GM21717 (cell line): ENCODE results near the gene NUDT13.
"Not testable (repeated sequence)": the region's sequence is repeated elsewhere in the genome, so short reads cannot be mapped to it uniquely, and the experiment has no call there.

Experiments used
- ATAC-seq: cut with Tn5 transposase; IDR thresholded peaks from one replicate; pipeline ENCODE4 v1.9.1; 2021; ENCODE audit warnings: mild to moderate bottlenecking, moderate library complexity; ENCODE audit not compliant: unreplicated experiment

NUDT13 gene

GRCh38 chr10:73097305-73097670 is 13.0 kb upstream of the NUDT13 start:
- peak; percentile 1 for ATAC-seq

- ATAC-seq: no peak
Measured at GRCh38 chr10:73099141-73099540, 11.1 kb upstream of the NUDT13 start.

GRCh38 chr10:73106301-73106700 is 4.0 kb upstream of the NUDT13 start:
- no peak for ATAC-seq

- not testable (repeated sequence) for ATAC-seq
Measured at GRCh38 chr10:73109248-73109652, 1.0 kb upstream of the NUDT13 start.

- ATAC-seq: not testable (repeated sequence)
Measured at GRCh38 chr10:73112032-73112431, 1.8 kb downstream of the NUDT13 start.

- ATAC-seq: no peak
Measured at GRCh38 chr10:73113551-73113950, 3.3 kb downstream of the NUDT13 start.

- ATAC-seq: no peak
Measured at GRCh38 chr10:73116017-73116416, 5.8 kb downstream of the NUDT13 start.

- peak; percentile 69 for ATAC-seq
Measured at GRCh38 chr10:73117976-73118743, 7.9 kb downstream of the NUDT13 start.

- no peak for ATAC-seq
Measured at GRCh38 chr10:73119457-73119856, 9.2 kb downstream of the NUDT13 start.

- ATAC-seq: no peak
Measured at GRCh38 chr10:73119952-73120351, 9.7 kb downstream of the NUDT13 start.

GRCh38 chr10:73126343-73126742 is 16.1 kb downstream of the NUDT13 start:
- no peak for ATAC-seq

- no peak for ATAC-seq
Measured at GRCh38 chr10:73131301-73131700, 21.0 kb downstream of the NUDT13 start.

GRCh38 chr10:73131913-73132686 is 21.8 kb downstream of the NUDT13 start:
- ATAC-seq: no peak

GRCh38 chr10:73134727-73135126 is 24.5 kb downstream of the NUDT13 start:
- ATAC-seq: no peak

- no peak for ATAC-seq
Measured at GRCh38 chr10:73136627-73137026, 26.4 kb downstream of the NUDT13 start.

- ATAC-seq: no peak
Measured at GRCh38 chr10:73139251-73139650, 29.0 kb downstream of the NUDT13 start.

GRCh38 chr10:73141603-73142002 is 31.3 kb downstream of the NUDT13 start:
- no peak for ATAC-seq

- not testable (repeated sequence) for ATAC-seq
Measured at GRCh38 chr10:73150633-73151413, 40.6 kb downstream of the NUDT13 start.

GRCh38 chr10:73152009-73152408 is 41.8 kb downstream of the NUDT13 start:
- ATAC-seq: no peak

GRCh38 chr10:73156054-73156453 is 45.8 kb downstream of the NUDT13 start:
- no peak for ATAC-seq

- ATAC-seq: no peak
Measured at GRCh38 chr10:73159038-73159648, 48.9 kb downstream of the NUDT13 start.
